Mucosa of gallbladder (tissue), 1 donor: ENCODE results near the gene RMI2. TPM values are rescaled to one million over a fixed set of nuclear protein-coding genes. Genes with fewer than 3 reads are reported as not detected.
"Not testable (repeated sequence)": the region's sequence is repeated elsewhere in the genome, so short reads cannot be mapped to it uniquely, and the experiment has no call there.

Experiments used
- DNase-seq: peaks from one replicate; pipeline ENCODE4 v3.0.0-alpha.2; 2020; ENCODE audit warnings: low spot score
- total RNA-seq: library from RNA; stranded (reverse); gene quantifications from one replicate; pipeline ENCODE4 v1.2.1, GENCODE V29; 2021
- donor health status: DM: no; HTN: no; CAD: no.

Gene RMI2
- total RNA-seq: 4.4 TPM

DNA sequence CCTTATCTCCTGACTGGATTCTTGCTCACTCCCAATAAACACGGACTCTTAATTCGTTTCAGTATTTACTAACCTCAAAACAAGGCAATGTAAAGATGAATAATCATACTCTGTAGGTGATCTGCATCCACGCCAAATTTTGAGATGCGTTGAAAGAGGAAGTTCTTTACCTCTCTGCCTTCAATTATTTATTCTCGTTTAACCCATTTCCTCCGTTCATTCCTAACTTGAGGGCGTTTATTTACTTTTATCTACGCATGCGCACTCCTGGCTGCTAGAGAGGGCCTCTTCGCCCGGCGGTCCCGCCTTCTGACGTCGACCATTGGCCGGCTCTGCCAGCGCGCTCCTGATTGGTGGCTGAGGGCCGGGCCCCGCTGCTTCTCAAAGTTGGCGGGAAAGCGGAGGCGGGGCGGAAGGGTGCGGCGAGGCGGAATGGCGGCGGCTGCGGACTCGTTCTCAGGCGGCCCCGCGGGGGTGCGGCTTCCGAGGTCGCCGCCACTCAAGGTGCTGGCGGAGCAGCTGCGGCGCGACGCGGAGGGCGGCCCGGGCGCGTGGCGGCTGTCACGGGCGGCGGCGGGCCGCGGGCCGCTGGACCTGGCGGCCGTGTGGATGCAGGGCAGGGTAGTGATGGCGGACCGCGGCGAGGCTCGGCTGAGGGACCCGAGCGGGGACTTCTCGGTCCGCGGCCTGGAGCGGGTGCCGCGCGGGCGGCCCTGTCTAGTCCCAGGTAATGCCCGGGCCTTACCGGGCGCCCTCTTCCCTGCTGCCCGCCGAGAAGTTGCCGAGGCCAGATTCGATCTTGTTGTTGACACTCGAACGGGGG lies at the start of gene RMI2:
Gene RMI2, plus strand, starts transcription at position 420 of the 823 bp plus-strand sequence. Its CDS starts 13 bp downstream, at position 433.
- DNase-seq: peak; percentile 97

- no peak for DNase-seq
Measured at GRCh38 chr16:11295672-11296071, 49.6 kb upstream of the RMI2 start.

- DNase-seq: no peak
Measured at GRCh38 chr16:11296351-11296705, 48.9 kb upstream of the RMI2 start.

- no peak for DNase-seq
Measured at GRCh38 chr16:11296706-11297491, 48.4 kb upstream of the RMI2 start.

DNA sequence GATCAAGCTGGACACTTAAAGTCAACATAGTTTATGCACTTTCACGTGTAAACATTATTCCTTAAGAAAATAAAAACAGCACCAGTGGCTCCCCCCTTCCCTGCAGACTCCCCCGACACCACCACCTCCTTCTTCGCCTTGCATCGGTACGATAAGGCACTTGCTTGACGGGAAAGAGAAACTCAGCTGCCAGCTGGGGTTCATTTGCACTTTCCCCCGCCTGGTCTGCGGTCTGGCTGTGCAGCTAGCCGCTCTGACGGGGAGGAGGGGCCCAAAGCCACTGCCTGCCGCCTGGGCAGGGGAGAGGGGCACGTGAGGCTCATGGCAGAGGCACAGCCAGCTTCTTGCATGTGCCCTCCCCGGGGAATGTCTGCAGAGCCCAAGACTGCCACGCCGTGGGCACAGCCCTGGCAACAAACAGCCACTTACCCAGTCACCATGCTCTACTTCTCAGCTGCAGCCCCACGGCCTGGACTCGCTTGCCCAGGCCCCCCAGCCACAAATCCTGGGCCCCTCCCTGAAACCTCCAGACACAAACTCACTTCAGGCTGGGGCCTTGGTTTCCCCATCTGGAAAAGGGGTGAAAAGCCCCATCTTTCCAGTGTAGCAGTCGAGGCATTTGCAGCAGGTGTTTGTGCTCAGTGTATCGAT lies 47.6 kb upstream of the RMI2 start:
- peak; percentile 60 for DNase-seq

- no peak for DNase-seq
Measured at GRCh38 chr16:11298143-11298900, 46.9 kb upstream of the RMI2 start.

DNA sequence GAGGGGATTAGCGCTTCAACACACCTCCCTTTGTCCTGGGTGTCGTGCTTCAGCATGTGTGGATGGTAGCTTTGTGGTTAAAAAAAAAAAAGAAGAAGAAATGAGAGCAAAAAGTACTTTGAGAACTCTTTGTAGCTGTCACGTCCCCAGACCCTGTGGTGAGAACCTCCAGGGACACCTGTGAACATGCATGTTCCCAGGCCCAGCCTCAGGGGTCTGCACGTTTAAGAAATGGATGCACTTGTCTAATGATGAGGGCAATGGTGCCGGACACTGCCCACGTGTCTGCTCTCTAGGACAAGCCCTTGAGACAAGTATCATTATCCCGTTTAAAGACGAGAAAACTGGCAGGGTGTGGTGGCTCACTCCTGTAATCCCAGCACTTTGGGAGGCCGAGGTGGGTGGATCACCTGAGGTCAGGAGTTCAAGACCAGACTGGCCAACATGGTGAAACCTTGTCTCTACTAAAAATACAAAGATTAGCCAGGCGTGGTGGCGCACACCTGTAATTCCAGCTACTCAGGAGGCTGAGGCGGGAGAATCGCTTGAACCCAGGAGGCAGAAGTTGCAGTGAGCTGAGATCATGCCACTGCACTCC lies 46.2 kb upstream of the RMI2 start:
- not testable (repeated sequence) for DNase-seq

GRCh38 chr16:11299865-11300559 lies 45.2 kb upstream of the RMI2 start:
- DNase-seq: no peak

DNA sequence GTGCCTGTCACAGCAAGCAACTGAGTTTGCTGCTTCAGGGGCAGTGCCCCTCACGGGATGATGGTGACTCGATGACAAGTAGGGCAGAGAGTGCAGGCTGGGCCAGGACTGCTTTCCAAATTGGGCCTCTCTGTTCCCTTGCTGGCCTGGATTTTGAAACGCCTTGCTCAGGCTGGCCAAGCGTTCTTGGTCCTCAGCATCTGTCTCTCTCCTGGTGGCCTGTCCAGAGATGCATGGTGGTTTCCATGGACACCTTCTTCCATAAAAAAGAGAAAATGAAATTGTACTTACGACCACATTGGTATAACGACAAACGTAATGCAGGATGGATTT lies 44.7 kb upstream of the RMI2 start:
- DNase-seq: no peak

GRCh38 chr16:11301645-11302501 lies 43.4 kb upstream of the RMI2 start:
- DNase-seq: no peak

DNA sequence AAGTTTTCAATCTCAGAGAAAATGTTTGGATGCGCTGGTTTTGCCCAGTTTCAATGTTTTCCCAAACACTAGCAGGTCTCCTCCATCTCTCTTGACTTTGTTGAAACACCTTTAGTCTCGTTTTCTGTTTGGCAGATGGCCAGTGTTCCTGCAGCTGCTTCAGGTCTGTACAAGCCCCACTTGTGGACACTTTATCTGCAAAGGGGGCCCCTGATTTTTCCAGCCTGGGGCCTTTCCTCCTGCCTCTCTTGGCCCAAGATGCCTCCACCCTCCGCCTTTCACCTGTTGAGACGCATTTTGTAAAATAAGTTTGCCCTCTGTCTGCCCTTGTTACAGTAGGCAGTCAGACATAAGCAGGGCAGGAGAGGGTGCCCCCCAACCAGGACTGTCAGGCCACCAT lies 42.3 kb upstream of the RMI2 start:
- no peak for DNase-seq

DNA sequence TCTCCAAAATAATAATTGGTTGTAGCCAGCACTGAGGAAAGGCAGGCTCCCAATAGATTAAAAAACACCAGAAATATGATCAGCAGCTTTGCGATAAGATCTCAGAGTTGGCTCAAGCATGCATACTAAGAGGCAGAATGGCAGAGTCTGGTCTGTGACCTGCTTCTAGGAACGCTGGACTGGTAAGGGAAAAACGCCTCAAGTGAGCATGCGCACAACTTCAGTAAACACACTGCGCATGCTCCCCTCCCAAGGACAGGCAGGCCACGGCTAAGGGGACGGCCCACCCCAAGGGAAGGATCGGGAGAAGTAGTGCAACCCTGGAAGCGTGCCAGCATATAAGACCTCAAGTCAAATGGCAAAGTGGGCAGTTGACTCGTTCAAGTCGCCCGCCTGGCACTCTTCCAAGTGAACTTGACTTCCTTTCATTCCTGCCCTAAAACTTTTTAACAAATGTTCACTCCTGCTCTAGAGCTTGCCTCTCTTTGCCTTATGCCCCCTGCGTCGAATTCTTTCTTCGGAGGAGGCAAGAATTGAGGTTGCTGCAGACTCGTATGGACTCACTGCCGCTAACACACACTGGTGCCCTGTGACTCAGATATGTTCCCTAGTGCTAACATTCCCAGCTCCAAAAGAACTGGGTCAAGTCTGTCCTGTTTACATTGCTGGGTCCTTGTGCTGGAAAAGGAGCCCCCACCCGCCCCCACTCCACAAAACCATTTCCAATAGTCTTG lies 41.7 kb upstream of the RMI2 start:
- DNase-seq: no peak

DNA sequence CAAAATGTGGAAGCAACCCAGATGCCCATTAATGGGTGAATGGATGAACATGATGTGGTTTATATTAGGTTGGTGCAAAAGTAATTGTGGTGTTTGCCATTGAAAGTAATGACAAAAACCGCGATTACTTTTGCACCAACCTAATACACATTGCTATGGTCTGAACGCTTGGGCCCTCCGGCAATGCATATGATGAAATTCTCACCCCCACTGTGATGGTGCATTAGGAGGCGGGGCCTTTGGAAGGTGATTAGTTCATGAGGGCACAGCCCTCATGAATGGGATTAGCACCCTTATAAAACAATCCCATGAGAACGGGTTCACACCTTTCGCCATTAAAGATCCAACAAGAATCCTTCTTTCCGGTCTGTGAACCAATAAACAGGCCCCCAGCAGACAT lies 38.9 kb upstream of the RMI2 start:
- no peak for DNase-seq

GRCh38 chr16:11306997-11307638 lies 38.1 kb upstream of the RMI2 start:
- DNase-seq: no peak

GRCh38 chr16:11307639-11308492 lies 37.4 kb upstream of the RMI2 start:
- no peak for DNase-seq

GRCh38 chr16:11308493-11309283 lies 36.6 kb upstream of the RMI2 start:
- DNase-seq: no peak
